ENCODE results near the gene MRPL49. TPM values are rescaled to one million over a fixed set of nuclear protein-coding genes. Genes with fewer than 3 reads are reported as not detected.

The MRPL49 gene
- total RNA-seq, 1 donor from 2014 or later, result 40.2 TPM

GRCh38 chr11:65159012-65159411 lies 36.9 kb downstream of the MRPL49 start:
- DNase-seq (ENCODE audit: low spot score), result no peak
- no peak for TF ChIP-seq CTCF (IDR thresholded peaks at IDR 0.05; ENCODE audit: unreplicated experiment)
- Mint-ChIP-seq H3K9me3 (ENCODE audit: unreplicated experiment) (no peaks in the 10 kb centered on the region), H3K36me3 (ENCODE audit: low read depth, unreplicated experiment) (no peaks in the 10 kb centered on the region), H3K4me1 (ENCODE audit: unreplicated experiment) (no peaks in the 10 kb centered on the region), H3K27me3 (ENCODE audit: unreplicated experiment) (no peaks in the 10 kb centered on the region), H3K27ac (ENCODE audit: unreplicated experiment) (no peak overlapping the region), H3K4me3 (ENCODE audit: unreplicated experiment) (no peak overlapping the region)

- Mint-ChIP-seq H3K4me3 (ENCODE audit: unreplicated experiment) (no peak overlapping the region), H3K36me3 (ENCODE audit: low read depth, unreplicated experiment) (no peaks in the 10 kb centered on the region), H3K4me1 (ENCODE audit: unreplicated experiment) (no peaks in the 10 kb centered on the region), H3K9me3 (ENCODE audit: unreplicated experiment) (no peaks in the 10 kb centered on the region), H3K27me3 (ENCODE audit: unreplicated experiment) (no peaks in the 10 kb centered on the region), H3K27ac (ENCODE audit: unreplicated experiment) (no peak overlapping the region)
- no peak for DNase-seq (ENCODE audit: low spot score)
- no peak for TF ChIP-seq CTCF (IDR thresholded peaks at IDR 0.05; ENCODE audit: unreplicated experiment)
These were observed 38.5 kb downstream of the MRPL49 start for GRCh38 chr11:65160643-65161042.

- Mint-ChIP-seq H3K9me3 (ENCODE audit: unreplicated experiment) (no peaks in the 10 kb centered on the region), H3K27ac (ENCODE audit: unreplicated experiment) (no peak overlapping the region), H3K4me3 (ENCODE audit: unreplicated experiment) (no peak overlapping the region), H3K4me1 (ENCODE audit: unreplicated experiment) (peaks cover 9% of the 10 kb centered on the region), H3K27me3 (ENCODE audit: unreplicated experiment) (no peaks in the 10 kb centered on the region), H3K36me3 (ENCODE audit: low read depth, unreplicated experiment) (no peaks in the 10 kb centered on the region)
- DNase-seq (ENCODE audit: low spot score), result no peak
- TF ChIP-seq CTCF (IDR thresholded peaks at IDR 0.05; ENCODE audit: unreplicated experiment), result no peak
These were observed 41.6 kb downstream of the MRPL49 start for GRCh38 chr11:65163684-65164083.

- Mint-ChIP-seq H3K4me1 (ENCODE audit: unreplicated experiment) (peaks cover 18% of the 10 kb centered on the region), H3K36me3 (ENCODE audit: low read depth, unreplicated experiment) (no peaks in the 10 kb centered on the region), H3K9me3 (ENCODE audit: unreplicated experiment) (no peaks in the 10 kb centered on the region), H3K27me3 (ENCODE audit: unreplicated experiment) (no peaks in the 10 kb centered on the region), H3K27ac (ENCODE audit: unreplicated experiment) (no peak overlapping the region), H3K4me3 (ENCODE audit: unreplicated experiment) (no peak overlapping the region)
- no peak for DNase-seq (ENCODE audit: low spot score)
- TF ChIP-seq CTCF (IDR thresholded peaks at IDR 0.05; ENCODE audit: unreplicated experiment), result no peak
These were observed 43.5 kb downstream of the MRPL49 start for GRCh38 chr11:65165410-65166317.

GRCh38 chr11:65166893-65167292 lies 44.8 kb downstream of the MRPL49 start:
- Mint-ChIP-seq H3K4me1 (ENCODE audit: unreplicated experiment) (peaks cover 18% of the 10 kb centered on the region), H3K4me3 (ENCODE audit: unreplicated experiment) (no peak overlapping the region), H3K27me3 (ENCODE audit: unreplicated experiment) (peaks cover 2% of the 10 kb centered on the region), H3K36me3 (ENCODE audit: low read depth, unreplicated experiment) (no peaks in the 10 kb centered on the region), H3K27ac (ENCODE audit: unreplicated experiment) (no peak overlapping the region), H3K9me3 (ENCODE audit: unreplicated experiment) (no peaks in the 10 kb centered on the region)
- no peak for TF ChIP-seq CTCF (IDR thresholded peaks at IDR 0.05; ENCODE audit: unreplicated experiment)
- DNase-seq (ENCODE audit: low spot score), result no peak
